GM12878 (cell line): ENCODE results near the gene C12orf43. TPM values are rescaled to one million over a fixed set of nuclear protein-coding genes. Genes with fewer than 3 reads are reported as not detected.

Experiments used
- ATAC-seq: fragments of 200-7000 bp; cut with Tn5 transposase; 3 replicates; pipeline ENCODE4 v1.9.1; 2020; ENCODE audit warnings: mild to moderate bottlenecking, moderate library complexity
- BruUV-seq: library from RNA; stranded (reverse); fragments of 400-500 nt; replicated peaks from 2 replicates; lab custom pipeline; 2021; lab: Mats Ljungman, UMichigan
- CTCF ChIA-PET: fragments of 300-600 bp; sonication (Branson Sonifier 250); formaldehyde crosslinking; extraction: SDS; loops from one replicate; lab custom pipeline; 2021; ENCODE audit warnings: inconsistent platforms; lab: Yijun Ruan, JAX
- POLR2A ChIA-PET: fragments of 350-600 bp; formaldehyde crosslinking; extraction: SDS; loops from one replicate; lab custom pipeline; 2021; ENCODE audit warnings: inconsistent platforms; lab: Charles Lee
- RAD21 ChIA-PET: fragments of 300-600 bp; sonication (Branson Sonifier 250); formaldehyde crosslinking; loops from one replicate; lab custom pipeline; 2023; ENCODE audit warnings: antibody characterized with exemption; ENCODE audit not compliant: unreplicated experiment; lab: Charles Lee
- SMC1A ChIA-PET: fragments of 300-600 bp; sonication (Branson Sonifier 250); formaldehyde crosslinking; loops from one replicate; lab custom pipeline; 2023; ENCODE audit not compliant: unreplicated experiment, uncharacterized antibody; lab: Charles Lee
- DNase-seq: peaks from one replicate; pipeline ENCODE4 v3.0.0-alpha.2; 2011; ENCODE audit warnings: low read depth, low spot score
- FAIRE-seq: peaks from 3 replicates; lab custom pipeline; 2011; peaks lifted over from hg19 to GRCh38; lab: Jason Lieb, UNC
- H2AFZ ChIP-seq: 2 replicates; pipeline ENCODE4 v1.6.0; 2011; ENCODE audit warnings: low read depth, low read length, control low read depth; ENCODE audit not compliant: control insufficient read depth
- H3K27ac ChIP-seq: 2 replicates; pipeline ENCODE4 v1.5.1; 2011; ENCODE audit warnings: control low read depth; ENCODE audit not compliant: control insufficient read depth, insufficient read depth
- H3K27me3 ChIP-seq, 2 experiments: replicated peaks in 1 of 2; 2 replicates each; pipeline versions ENCODE4 v1.6.0 to v1.6.1; 2011; ENCODE audit warnings: low read length in 1 of 2; ENCODE audit not compliant: control insufficient read depth in 2 of 2, insufficient read depth in 2 of 2
- H3K36me3 ChIP-seq, 2 experiments: 2 replicates each; pipeline ENCODE4 v1.5.1; 2011; ENCODE audit warnings: low read length in 1 of 2; ENCODE audit not compliant: control insufficient read depth in 2 of 2, insufficient read depth in 2 of 2
- H3K4me1 ChIP-seq: 2 replicates; pipeline ENCODE4 v1.6.1; 2011; ENCODE audit warnings: mild to moderate bottlenecking, low read length, moderate library complexity, mixed read lengths; ENCODE audit not compliant: control insufficient read depth, insufficient read depth
- H3K4me2 ChIP-seq: 2 replicates; pipeline ENCODE4 v1.6.0; 2011; ENCODE audit warnings: control low read depth; ENCODE audit not compliant: control insufficient read depth, insufficient read depth
- H3K4me3 ChIP-seq: fragments of 200-600 bp; sonication (generic); 2 replicates; pipeline ENCODE4 v1.5.1; 2016
- H3K79me2 ChIP-seq: 2 replicates; pipeline ENCODE4 v1.6.0; 2011; ENCODE audit warnings: low read length; ENCODE audit not compliant: control insufficient read depth, insufficient read depth
- H3K9ac ChIP-seq: 2 replicates; pipeline ENCODE4 v1.8.0; 2011; ENCODE audit warnings: low read length, control low read depth, mixed read lengths; ENCODE audit not compliant: control insufficient read depth, insufficient read depth
- H3K9me3 ChIP-seq: replicated peaks from 3 replicates; pipeline ENCODE4 v1.5.1; 2011; ENCODE audit warnings: mild to moderate bottlenecking, low read length; ENCODE audit not compliant: control insufficient read depth, insufficient read depth
- H4K20me1 ChIP-seq: 2 replicates; pipeline ENCODE4 v1.6.0; 2011; ENCODE audit not compliant: control insufficient read depth, insufficient read depth
- ATF7 ChIP-seq: fragments of 450-650 bp; IDR thresholded peaks from 2 replicates; pipeline ENCODE4 v1.6.1; 2016; ENCODE audit warnings: low read depth, mild to moderate bottlenecking
- EGR1 ChIP-seq, 2 experiments: IDR thresholded peaks; 1 replicate in 1 of 2; 2 replicates in 1 of 2; pipeline ENCODE4 v1.6.1; 2011 to 2012; ENCODE audit warnings: low read depth in 2 of 2, low read length in 2 of 2, borderline replicate concordance in 1 of 2, mild to moderate bottlenecking in 1 of 2, moderate library complexity in 1 of 2
- KAT2A ChIP-seq: conservative IDR thresholded peaks from 2 replicates; pipeline ENCODE4 v1.6.1; 2011; ENCODE audit warnings: low read depth, low read length; ENCODE audit not compliant: control insufficient read depth
- WGBS: methylation state at CpG from one replicate; pipeline ENCODE4 v1.1.6; 2016; ENCODE audit warnings: low lambda C conversion rate; ENCODE audit not compliant: insufficient replicate concordance, insufficient coverage; ENCODE audit errors: missing lambda C conversion rate; 5-methylcytosine and 5-hydroxymethylcytosine counted together
- in situ Hi-C: fragments of 300-500 bp; cut with MboI; formaldehyde crosslinking; loops from 9 replicates; pipeline ENCODE4 v1.14.3; 2018; ENCODE audit warnings: mixed read lengths
- intact Hi-C: fragments of 100-400 bp; cut with micrococcal nuclease; formaldehyde crosslinking; loops from one replicate; pipeline ENCODE4 v1.14.2; 2022; ENCODE audit not compliant: unreplicated experiment
- polyA plus RNA-seq, 11 experiments: library from polyadenylated mRNA; depleted of rRNA in 4 of 11; unstranded in 6 of 11; stranded (reverse) in 5 of 11; fragments of >200 nt; fragmentation: Nextera tagmentation in 4 of 11; fragmentation: Illumina TruSeq in 1 of 11; extraction: Ambion mirVana in 4 of 11; extraction: Trizol in 1 of 11; gene quantifications; 1 replicate in 1 of 11; 2 replicates in 10 of 11; pipeline versions ENCODE4 v1.2.1 to v1.2.3, GENCODE V29; 2011 to 2016; ENCODE audit warnings: inconsistent platforms in 2 of 11, missing spikeins in 2 of 11, low read depth in 1 of 11
- total RNA-seq, 4 experiments: library from RNA; depleted of rRNA in 3 of 4; stranded (reverse); fragments of >200 nt in 3 of 4; fragmentation: Illumina TruSeq in 1 of 4; extraction: Trizol in 1 of 4; gene quantifications; 2 replicates each; pipeline versions ENCODE4 v1.2.1 to v1.2.3, GENCODE V29; 2013 to 2021
- TF ChIP-seq, protein P1 (sequence below): fragments of 450-650 bp; formaldehyde crosslinking; IDR thresholded peaks from 2 replicates; pipeline ENCODE4 v1.4.0; 2022; ENCODE audit warnings: mild to moderate bottlenecking, moderate library complexity

Gene C12orf43
- total and polyA plus RNA-seq, 10 of the 15 experiments (the other 5 are each of a cell fraction or from before 2014, with no cell fraction given) = 7.5 to 30.8 (median 21.3) TPM

DNA sequence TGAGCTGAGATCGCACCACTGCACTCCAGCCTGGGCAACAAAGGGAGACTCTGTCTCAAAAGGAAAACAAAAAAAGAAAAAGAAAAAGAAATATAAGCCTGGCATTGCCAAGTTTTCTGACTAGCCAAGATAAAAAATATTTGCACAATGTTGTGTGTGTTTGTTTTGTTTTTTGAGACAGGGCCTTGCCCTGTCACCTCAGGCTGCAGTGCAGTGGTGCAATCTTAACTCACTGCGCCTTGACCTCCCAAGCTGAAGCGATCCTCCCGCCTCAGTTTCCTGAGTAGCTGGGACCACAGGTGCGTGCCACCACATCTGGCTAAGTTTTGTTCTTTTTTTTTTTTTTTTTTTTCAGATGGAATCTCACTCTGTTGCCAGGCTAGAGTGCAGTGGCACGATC, 5.5 kb upstream of the C12orf43 start:
- FAIRE-seq (no peak), DNase-seq (no peak), ATAC-seq (no peak)
- ChIA-PET SMC1A (no interaction called here), RAD21 (no interaction called here), CTCF (interaction anchor here (1.2 kb wide), 1 partner anchor 38 kb away, joined by 3 read pairs; no protein-coding TSS in a partner anchor), POLR2A (interaction anchor here (0.6 kb wide), 1 partner anchor 469 kb away, joined by 7 read pairs; no protein-coding TSS in a partner anchor)
- no peak for TF ChIP-seq KAT2A
- no peak for TF ChIP-seq ATF7
- no peak for TF ChIP-seq EGR1 (IDR thresholded peaks at IDR 0.05; ENCODE audit: borderline replicate concordance in 1 of 2, low read depth in 2 of 2, low read length in 2 of 2)
- TF ChIP-seq, protein P1, sequence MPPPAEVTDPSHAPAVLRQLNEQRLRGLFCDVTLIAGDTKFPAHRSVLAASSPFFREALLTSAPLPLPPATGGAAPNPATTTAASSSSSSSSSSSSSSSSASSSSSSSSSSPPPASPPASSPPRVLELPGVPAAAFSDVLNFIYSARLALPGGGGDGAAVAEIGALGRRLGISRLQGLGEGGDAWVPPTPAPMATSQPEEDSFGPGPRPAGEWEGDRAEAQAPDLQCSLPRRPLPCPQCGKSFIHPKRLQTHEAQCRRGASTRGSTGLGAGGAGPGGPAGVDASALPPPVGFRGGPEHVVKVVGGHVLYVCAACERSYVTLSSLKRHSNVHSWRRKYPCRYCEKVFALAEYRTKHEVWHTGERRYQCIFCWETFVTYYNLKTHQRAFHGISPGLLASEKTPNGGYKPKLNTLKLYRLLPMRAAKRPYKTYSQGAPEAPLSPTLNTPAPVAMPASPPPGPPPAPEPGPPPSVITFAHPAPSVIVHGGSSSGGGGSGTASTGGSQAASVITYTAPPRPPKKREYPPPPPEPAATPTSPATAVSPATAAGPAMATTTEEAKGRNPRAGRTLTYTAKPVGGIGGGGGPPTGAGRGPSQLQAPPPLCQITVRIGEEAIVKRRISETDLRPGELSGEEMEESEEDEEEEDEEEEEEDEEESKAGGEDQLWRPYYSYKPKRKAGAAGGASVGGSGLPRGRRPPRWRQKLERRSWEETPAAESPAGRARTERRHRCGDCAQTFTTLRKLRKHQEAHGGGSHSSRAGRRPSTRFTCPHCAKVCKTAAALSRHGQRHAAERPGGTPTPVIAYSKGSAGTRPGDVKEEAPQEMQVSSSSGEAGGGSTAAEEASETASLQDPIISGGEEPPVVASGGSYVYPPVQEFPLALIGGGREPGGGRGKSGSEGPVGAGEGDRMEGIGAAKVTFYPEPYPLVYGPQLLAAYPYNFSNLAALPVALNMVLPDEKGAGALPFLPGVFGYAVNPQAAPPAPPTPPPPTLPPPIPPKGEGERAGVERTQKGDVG (CRISPR knock-in tag) = no peak
- no peaks in the 10 kb centered on the region for H3K79me2 ChIP-seq
- H3K27me3 ChIP-seq = no peaks in the 10 kb centered on the region
- in situ Hi-C loops = no loop called here
- H3K9me3 ChIP-seq = no peaks in the 10 kb centered on the region
- no peaks in the 10 kb centered on the region for H3K4me1 ChIP-seq
- no peak overlapping the region for H3K9ac ChIP-seq
- WGBS = 81% methylated on average over 6 of the region's 6 CpGs
- no peaks in the 10 kb centered on the region for H4K20me1 ChIP-seq
- H2AFZ ChIP-seq = no peak overlapping the region
- H3K27ac ChIP-seq = no peak overlapping the region
- intact Hi-C loops = no loop called here
- no peaks in the 10 kb centered on the region for H3K36me3 ChIP-seq
- no peak overlapping the region for H3K4me3 ChIP-seq
- BruUV-seq = no TSS peak
- H3K4me2 ChIP-seq = no peak overlapping the region
